BLaER1 treated with 17β-estradiol and CSF1 and Interleukin-3, amounts not matched to agents 10 nM and 100 nM (cell line): Measurements from ENCODE around the gene LIPG.

Experiments
- H3K27ac ChIP-seq, 11 experiments: shearing (Covaris generic); formaldehyde crosslinking; 2 replicates each; pipeline ENCODE4 v1.8.1; 2022
- H3K27me3 ChIP-seq, 11 experiments: shearing (Covaris generic); formaldehyde crosslinking; 2 replicates each; pipeline ENCODE4 v1.8.1; 2022
- H3K36me3 ChIP-seq, 11 experiments: shearing (Covaris generic); formaldehyde crosslinking; 2 replicates each; pipeline ENCODE4 v1.8.1; 2022
- H3K4me1 ChIP-seq, 10 experiments: shearing (Covaris generic); formaldehyde crosslinking; 2 replicates each; pipeline ENCODE4 v1.8.1; 2022
- H3K4me2 ChIP-seq, 11 experiments: shearing (Covaris generic); formaldehyde crosslinking; 2 replicates each; pipeline ENCODE4 v1.8.1; 2022
- H3K4me3 ChIP-seq, 10 experiments: shearing (Covaris generic); formaldehyde crosslinking; 2 replicates each; pipeline ENCODE4 v1.8.1; 2022
- H3K9ac ChIP-seq, 11 experiments: shearing (Covaris generic); formaldehyde crosslinking; 2 replicates each; pipeline ENCODE4 v1.8.1; 2022
- H3K9me3 ChIP-seq, 11 experiments: shearing (Covaris generic); formaldehyde crosslinking; replicated peaks in 1 of 11; 2 replicates each; pipeline ENCODE4 v1.8.1; 2022
- H4K20me1 ChIP-seq, 11 experiments: shearing (Covaris generic); formaldehyde crosslinking; 2 replicates each; pipeline ENCODE4 v1.8.1; 2022
- Cebpa-rat ChIP-seq, 11 experiments: shearing (Covaris generic); IDR thresholded peaks; 2 replicates each; pipeline ENCODE4 v1.8.1; 2022

Gene LIPG

DNA sequence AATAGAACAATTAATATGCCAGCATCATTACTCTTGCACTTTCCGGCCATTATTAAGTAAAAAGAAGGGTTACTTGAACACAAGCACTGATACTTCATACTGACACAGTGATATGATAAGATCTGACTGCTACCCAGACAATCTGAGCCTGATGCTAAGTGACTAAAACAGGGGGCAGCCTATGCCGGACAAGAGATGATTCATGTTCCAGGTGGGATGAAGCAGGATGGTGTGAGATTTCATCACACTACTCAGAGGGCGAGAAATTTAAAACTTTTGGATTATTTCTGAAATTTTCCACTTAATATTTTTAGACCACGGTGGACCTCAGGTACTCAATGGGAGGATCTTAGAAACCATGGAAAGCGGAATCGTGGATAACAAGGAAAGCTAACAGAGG, 61.7 kb downstream of the LIPG start:
- Histone ChIP-seq H3K9ac (no peak overlapping the region), H3K9me3 (no peaks in the 10 kb centered on the region), H4K20me1 (no peaks in the 10 kb centered on the region), H3K27ac (no peak overlapping the region), H3K4me2 (no peak overlapping the region; a peak in 1 of 22 replicates), H3K4me1 (peaks cover 11 to 49% (median 26%) of the 10 kb centered on the region in 10 experiments; a peak in 18 of 20 replicates), H3K36me3 (no peaks in the 10 kb centered on the region), H3K4me3 (no peak overlapping the region), H3K27me3 (no peaks in the 10 kb centered on the region)
- TF ChIP-seq Cebpa-rat (IDR thresholded peaks at IDR 0.05) = no peak

DNA sequence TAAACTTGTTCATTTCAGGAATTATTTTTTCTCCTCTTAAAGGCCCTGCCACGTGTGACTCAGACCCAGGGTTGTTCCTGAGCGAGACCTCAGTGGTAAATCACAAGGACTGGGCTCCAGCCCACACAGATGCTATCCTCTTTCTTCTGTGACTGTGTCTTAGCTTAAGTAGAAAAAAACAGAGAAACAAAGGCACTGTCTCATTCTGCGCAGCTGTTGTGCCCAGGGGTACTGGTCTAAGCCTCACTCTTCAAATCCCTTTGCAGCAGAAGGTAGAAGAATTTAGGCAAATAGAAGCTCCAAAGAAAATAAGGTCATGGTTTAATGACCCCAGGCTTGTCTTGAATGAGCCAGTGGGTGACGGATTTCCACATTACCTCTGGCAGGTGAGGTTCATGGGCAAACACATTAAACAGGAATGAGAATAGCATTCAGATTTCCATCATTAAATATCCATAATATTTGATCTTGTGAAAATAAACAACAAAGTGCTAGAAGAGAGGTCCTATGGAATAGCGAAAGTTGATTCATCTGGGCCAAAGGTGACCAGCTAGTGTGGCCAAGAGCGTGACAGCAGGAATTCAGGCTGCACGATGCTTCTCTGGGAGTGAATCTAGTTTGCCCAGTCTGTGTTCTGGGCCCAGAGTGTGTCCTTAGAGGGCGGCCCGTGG, 63.3 kb downstream of the LIPG start:
- no peaks in the 10 kb centered on the region for H3K36me3 ChIP-seq
- H4K20me1 ChIP-seq = no peaks in the 10 kb centered on the region
- H3K9me3 ChIP-seq = no peaks in the 10 kb centered on the region
- H3K4me2 ChIP-seq = no peak overlapping the region
- peaks cover 11 to 45% (median 26%) of the 10 kb centered on the region in 10 experiments; a peak in 18 of 20 replicates for H3K4me1 ChIP-seq
- H3K4me3 ChIP-seq = no peak overlapping the region
- TF ChIP-seq Cebpa-rat (IDR thresholded peaks at IDR 0.05) = no peak
- no peak overlapping the region for H3K27ac ChIP-seq
- no peaks in the 10 kb centered on the region for H3K27me3 ChIP-seq
- H3K9ac ChIP-seq = no peak overlapping the region

DNA sequence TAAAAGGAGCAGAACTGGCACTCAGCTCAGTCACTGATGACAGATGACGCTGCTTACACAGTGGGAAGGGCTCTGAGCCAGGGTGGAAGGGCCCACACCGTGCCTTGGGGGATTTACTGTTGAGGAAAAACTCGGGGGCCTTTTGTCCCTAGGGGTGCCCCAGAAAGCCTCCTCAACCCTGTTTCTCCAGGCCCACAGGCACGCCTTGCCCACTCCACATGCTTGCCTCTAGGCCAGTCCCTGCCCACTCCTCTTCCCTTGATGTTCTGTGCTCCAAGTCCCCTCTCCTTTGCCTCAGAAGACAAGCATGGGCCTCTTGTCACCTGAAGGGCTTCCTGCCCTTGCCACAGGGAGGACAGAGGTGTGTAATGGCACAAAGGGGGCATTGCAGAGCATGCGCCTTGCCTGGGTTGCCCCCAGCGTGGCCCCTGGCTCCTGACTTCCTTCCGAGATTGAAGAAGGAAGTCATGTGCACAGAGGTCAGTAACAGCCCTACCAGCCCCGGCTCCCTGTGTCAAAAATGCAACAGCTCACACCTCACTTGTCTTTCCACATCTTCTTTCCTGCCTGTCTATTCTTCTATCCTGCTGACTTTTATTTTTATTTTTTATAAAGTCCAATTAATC, 65.1 kb downstream of the LIPG start:
- Histone ChIP-seq H4K20me1 (no peaks in the 10 kb centered on the region), H3K4me3 (no peak overlapping the region), H3K27ac (no peak overlapping the region), H3K9ac (no peak overlapping the region), H3K36me3 (no peaks in the 10 kb centered on the region), H3K4me2 (peak overlapping the region in 5 of 11 experiments; percentile 15 to 38 (median 25); a peak in 5 of 22 replicates), H3K4me1 (peaks cover 5 to 28% (median 15%) of the 10 kb centered on the region in 10 experiments; a peak in 18 of 20 replicates), H3K27me3 (no peaks in the 10 kb centered on the region), H3K9me3 (no peaks in the 10 kb centered on the region)
- TF ChIP-seq Cebpa-rat (IDR thresholded peaks at IDR 0.05) = no peak

DNA sequence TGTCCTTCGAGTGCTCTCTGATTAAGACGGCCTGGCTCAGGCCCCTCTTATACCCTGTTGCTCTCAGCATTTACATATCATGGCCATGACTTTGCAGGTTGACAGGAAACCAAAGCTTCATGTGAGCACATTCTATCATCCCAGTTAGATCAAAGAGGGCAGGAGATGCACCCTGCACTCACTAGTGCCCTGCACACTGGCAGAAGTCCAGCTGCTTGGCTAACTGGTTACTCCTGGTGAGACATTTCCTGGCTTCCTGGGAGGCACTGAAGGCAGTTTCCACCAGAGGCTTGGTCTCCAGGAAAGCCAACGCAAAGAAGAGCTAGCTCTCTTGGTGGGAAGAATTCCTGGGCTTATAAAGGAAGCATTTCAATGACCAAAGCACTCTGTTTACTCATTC, 66.3 kb downstream of the LIPG start:
- no peaks in the 10 kb centered on the region for H3K36me3 ChIP-seq
- no peak overlapping the region for H3K9ac ChIP-seq
- no peaks in the 10 kb centered on the region for H3K27me3 ChIP-seq
- peak overlapping the region in 1 of 11 experiments; percentile 2; a peak in 1 of 22 replicates for H3K4me2 ChIP-seq
- no peak overlapping the region for H3K4me3 ChIP-seq
- H4K20me1 ChIP-seq = no peaks in the 10 kb centered on the region
- peaks cover 0 to 16% (median 5%) of the 10 kb centered on the region in 10 experiments; a peak in 11 of 20 replicates for H3K4me1 ChIP-seq
- no peak for TF ChIP-seq Cebpa-rat (IDR thresholded peaks at IDR 0.05)
- no peak overlapping the region for H3K27ac ChIP-seq
- no peaks in the 10 kb centered on the region for H3K9me3 ChIP-seq

DNA sequence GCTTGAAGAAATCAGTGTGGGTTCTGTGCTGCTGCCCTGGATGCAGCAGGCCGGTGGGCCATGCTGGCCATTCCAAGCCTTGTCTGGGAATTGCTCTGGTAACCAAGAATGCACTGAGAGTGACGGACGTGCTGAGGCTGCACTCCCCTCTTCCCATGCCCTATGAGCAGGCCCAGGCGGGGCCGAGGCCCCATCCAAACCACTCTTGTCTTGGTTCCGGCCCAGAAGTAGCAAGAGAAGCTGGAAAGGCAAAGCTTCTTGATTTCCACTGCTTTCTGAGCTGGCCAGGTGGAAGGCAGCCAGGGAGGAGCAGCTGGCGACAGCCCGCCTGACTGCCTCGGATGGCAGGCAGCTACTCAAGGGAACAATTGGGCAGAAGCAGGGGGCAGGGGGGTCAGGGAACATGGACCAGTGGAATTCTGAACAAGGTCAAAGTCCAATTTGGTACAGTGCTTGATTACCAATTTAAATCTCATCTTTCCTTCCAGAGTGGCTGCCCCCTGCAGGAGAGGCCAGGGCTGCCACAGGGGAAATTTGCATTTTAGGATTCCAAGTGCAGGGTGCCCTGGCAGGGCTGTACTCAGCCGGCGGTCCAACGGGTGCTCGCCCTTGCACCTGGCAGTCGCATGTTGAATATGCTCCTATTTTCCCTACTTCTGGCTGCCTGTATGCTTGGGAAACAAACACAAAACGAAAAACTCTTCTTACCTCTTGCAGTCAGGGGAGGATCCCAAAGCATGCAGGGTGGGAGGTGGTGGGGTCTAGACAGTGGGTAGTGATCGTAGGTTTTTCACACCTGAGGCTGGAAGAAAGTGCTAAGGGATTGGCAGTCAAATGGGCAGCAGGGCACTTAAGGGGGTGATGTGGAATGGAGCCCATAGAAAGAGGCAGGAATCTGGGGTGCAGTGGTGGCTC, 67.3 kb downstream of the LIPG start:
- H3K9me3 ChIP-seq = no peaks in the 10 kb centered on the region
- H3K4me2 ChIP-seq = no peak overlapping the region
- no peak overlapping the region for H3K9ac ChIP-seq
- H3K27me3 ChIP-seq = no peaks in the 10 kb centered on the region
- no peak overlapping the region for H3K27ac ChIP-seq
- no peaks in the 10 kb centered on the region for H3K36me3 ChIP-seq
- TF ChIP-seq Cebpa-rat (IDR thresholded peaks at IDR 0.05) = no peak
- H4K20me1 ChIP-seq = no peaks in the 10 kb centered on the region
- H3K4me1 ChIP-seq = peaks cover 0 to 14% (median 4%) of the 10 kb centered on the region in 10 experiments; a peak in 6 of 20 replicates
- no peak overlapping the region for H3K4me3 ChIP-seq

DNA sequence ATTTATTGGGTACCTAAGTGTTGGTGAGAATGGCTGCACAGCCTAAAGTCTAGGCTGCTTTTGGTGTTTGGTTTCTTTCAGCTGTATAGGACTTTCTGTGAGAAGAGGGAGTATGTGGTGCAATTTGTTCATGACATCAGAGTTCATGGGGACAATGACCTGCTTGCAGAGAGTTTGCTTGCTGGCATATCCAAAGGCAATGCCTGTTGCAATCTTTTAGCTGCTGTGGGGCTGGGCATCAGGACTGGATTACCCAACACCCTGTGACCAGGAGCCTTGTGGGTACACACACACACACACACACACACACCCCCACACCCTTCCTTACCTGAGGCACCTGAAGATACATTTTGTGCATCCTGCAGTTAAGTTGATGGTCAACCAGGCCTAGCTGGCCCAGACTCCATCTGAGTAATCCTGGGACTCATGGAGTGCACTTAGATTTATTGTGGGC, 68.4 kb downstream of the LIPG start:
- Histone ChIP-seq H3K9ac (no peak overlapping the region), H3K4me1 (peaks cover 0 to 14% (median 4%) of the 10 kb centered on the region in 10 experiments; a peak in 6 of 20 replicates), H3K36me3 (no peaks in the 10 kb centered on the region), H3K9me3 (no peaks in the 10 kb centered on the region), H3K4me2 (no peak overlapping the region), H3K27ac (no peak overlapping the region), H4K20me1 (no peaks in the 10 kb centered on the region), H3K27me3 (no peaks in the 10 kb centered on the region), H3K4me3 (no peak overlapping the region)
- no peak for TF ChIP-seq Cebpa-rat (IDR thresholded peaks at IDR 0.05)

DNA sequence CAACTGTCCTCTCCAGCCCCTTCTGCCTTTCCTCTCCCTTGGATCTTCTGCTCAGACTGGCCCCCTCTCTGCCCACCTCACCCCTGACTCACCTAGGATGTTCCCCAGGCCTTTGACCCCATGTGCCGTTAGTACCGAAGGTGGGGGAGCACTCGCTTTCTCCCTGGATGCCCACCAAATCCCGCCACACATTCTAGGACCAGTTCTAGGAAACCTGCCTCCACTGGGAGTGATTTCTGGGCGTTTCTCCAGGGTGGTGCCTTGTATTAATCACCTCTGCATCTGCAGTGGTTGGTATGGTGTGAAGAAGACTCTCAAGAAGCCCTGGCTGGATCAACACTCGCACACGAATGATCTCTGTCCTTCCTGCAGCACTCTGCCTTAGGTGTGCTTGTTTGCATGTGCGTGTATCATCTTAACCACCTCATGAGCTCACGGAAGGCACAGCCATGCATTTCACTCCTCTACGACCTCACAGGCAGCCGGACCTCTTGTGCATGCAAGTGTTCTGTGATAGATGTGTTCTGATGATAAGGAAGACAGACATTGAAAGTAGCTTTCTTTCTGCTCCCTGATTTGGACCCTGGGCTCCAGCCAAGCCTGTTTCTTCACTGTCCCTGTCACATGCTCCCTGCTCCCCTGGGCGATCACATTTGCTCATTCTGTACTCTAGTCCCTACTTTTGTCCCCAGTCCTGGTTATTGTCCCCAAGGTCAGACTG, 69.4 kb downstream of the LIPG start:
- no peaks in the 10 kb centered on the region for H4K20me1 ChIP-seq
- H3K9ac ChIP-seq = no peak overlapping the region
- no peaks in the 10 kb centered on the region for H3K36me3 ChIP-seq
- H3K4me1 ChIP-seq = peaks cover 0 to 14% (median 4%) of the 10 kb centered on the region in 10 experiments; a peak in 6 of 20 replicates
- no peak overlapping the region for H3K4me2 ChIP-seq
- no peak overlapping the region for H3K27ac ChIP-seq
- no peaks in the 10 kb centered on the region for H3K27me3 ChIP-seq
- H3K4me3 ChIP-seq = no peak overlapping the region
- no peaks in the 10 kb centered on the region for H3K9me3 ChIP-seq
- TF ChIP-seq Cebpa-rat (IDR thresholded peaks at IDR 0.05) = no peak

DNA sequence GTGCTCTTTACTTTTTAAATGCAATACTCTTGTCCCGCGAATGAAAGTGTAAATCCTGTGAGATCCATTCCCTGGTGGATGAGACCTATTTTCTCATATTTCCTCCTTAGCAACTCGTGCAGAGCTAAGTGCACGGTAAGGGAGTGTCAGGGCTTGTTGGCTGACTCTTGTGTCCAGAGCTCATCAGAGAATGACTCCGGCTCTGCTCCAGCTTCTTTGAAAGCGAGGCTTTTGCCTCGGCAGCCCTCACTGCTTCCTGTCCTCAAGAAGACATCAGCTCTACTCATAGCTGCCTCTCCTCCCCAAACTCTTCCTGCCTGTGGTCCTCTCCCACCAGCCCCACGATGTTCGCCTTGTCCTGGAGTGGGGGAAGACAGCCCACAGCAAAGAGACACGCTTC, 70.7 kb downstream of the LIPG start:
- Histone ChIP-seq H3K4me1 (peaks cover 0 to 6% (median 0%) of the 10 kb centered on the region in 10 experiments; a peak in 1 of 20 replicates), H3K4me3 (no peak overlapping the region), H3K27ac (no peak overlapping the region), H3K36me3 (no peaks in the 10 kb centered on the region), H4K20me1 (no peaks in the 10 kb centered on the region), H3K9ac (no peak overlapping the region), H3K9me3 (no peaks in the 10 kb centered on the region), H3K4me2 (no peak overlapping the region), H3K27me3 (no peaks in the 10 kb centered on the region)
- no peak for TF ChIP-seq Cebpa-rat (IDR thresholded peaks at IDR 0.05)
